ENCODE data around the gene ITGB2. TPM values are rescaled to one million over a fixed set of nuclear protein-coding genes. Genes with fewer than 3 reads are reported as not detected.

Gene ITGB2
- total RNA-seq, 1 experiment from 2014 or later, result 6.0 TPM

- no peak overlapping the region for H3K4me3 ChIP-seq
- ChIA-PET CTCF (interaction anchor here (0.6 to 1.3 kb wide), 11 partner anchors 20 to 1425 kb away, joined by 3 to 20 read pairs (median 4); no protein-coding TSS in a partner anchor), POLR2A (ENCODE audit: unreplicated experiment) (no interaction called here)
- no peaks in the 10 kb centered on the region for H3K9me2 ChIP-seq (ENCODE audit: insufficient read depth)
- H3K27ac ChIP-seq, result no peak overlapping the region
- DNase-seq, result no peak
- no TSS peak for BruUV-seq (replicated peaks)
- no peaks in the 10 kb centered on the region for H3K36me3 ChIP-seq (ENCODE audit: low read depth)
- intact Hi-C loops (cut with micrococcal nuclease; ENCODE audit: unreplicated experiment), result no loop called here
- no peak overlapping the region for H2AFZ ChIP-seq
- no peaks in the 10 kb centered on the region for H3K9me3 ChIP-seq (ENCODE audit: insufficient read depth, low read depth)
- H3K27me3 ChIP-seq (ENCODE audit: insufficient read depth, low read depth), result no peaks in the 10 kb centered on the region
- H3K79me2 ChIP-seq (ENCODE audit: low read depth), result peaks cover 15% of the 10 kb centered on the region
- TF ChIP-seq CTCF (conservative IDR thresholded peaks at IDR 0.05), result no peak
- no peak for TF ChIP-seq EZH2 (IDR thresholded peaks at IDR 0.05; ENCODE audit: low read depth)
- H3F3A ChIP-seq (ENCODE audit: insufficient read depth, low read depth), result no peaks in the 10 kb centered on the region
- H4K20me1 ChIP-seq (ENCODE audit: insufficient read depth), result peaks cover 41% of the 10 kb centered on the region
- no peak overlapping the region for H3K4me2 ChIP-seq
- H3K4me1 ChIP-seq (replicated peaks; ENCODE audit: insufficient read depth), result no peaks in the 10 kb centered on the region
Measured at GRCh38 chr21:44950351-44950750, 29.7 kb upstream of the ITGB2 start.

GRCh38 chr21:44949779-44950198 is 29.1 kb upstream of the ITGB2 start:
- intact Hi-C loops (cut with micrococcal nuclease; ENCODE audit: unreplicated experiment), result loop anchor here (1.0 kb wide), 1 partner anchor 179 kb away; no protein-coding TSS in a partner anchor
- H3K9me3 ChIP-seq (ENCODE audit: insufficient read depth, low read depth), result no peaks in the 10 kb centered on the region
- no peaks in the 10 kb centered on the region for H3K36me3 ChIP-seq (ENCODE audit: low read depth)
- DNase-seq, result peak in 1 of 2 experiments; percentile 74
- H3K4me3 ChIP-seq, result no peak overlapping the region
- BruUV-seq (replicated peaks), result no TSS peak
- TF ChIP-seq CTCF (conservative IDR thresholded peaks at IDR 0.05) (peak; percentile 86), EZH2 (IDR thresholded peaks at IDR 0.05; ENCODE audit: low read depth) (no peak)
- H4K20me1 ChIP-seq (ENCODE audit: insufficient read depth), result peaks cover 41% of the 10 kb centered on the region
- H3K4me2 ChIP-seq, result no peak overlapping the region
- H3K79me2 ChIP-seq (ENCODE audit: low read depth), result peaks cover 15% of the 10 kb centered on the region
- ChIA-PET CTCF (interaction anchor here (0.6 to 1.3 kb wide), 9 partner anchors 20 to 1425 kb away, joined by 3 to 20 read pairs (median 4); no protein-coding TSS in a partner anchor), POLR2A (ENCODE audit: unreplicated experiment) (no interaction called here)
- no peaks in the 10 kb centered on the region for H3K27me3 ChIP-seq (ENCODE audit: insufficient read depth, low read depth)
- H3F3A ChIP-seq (ENCODE audit: insufficient read depth, low read depth), result no peaks in the 10 kb centered on the region
- no peaks in the 10 kb centered on the region for H3K4me1 ChIP-seq (replicated peaks; ENCODE audit: insufficient read depth)
- H2AFZ ChIP-seq, result no peak overlapping the region
- H3K9me2 ChIP-seq (ENCODE audit: insufficient read depth), result no peaks in the 10 kb centered on the region
- H3K27ac ChIP-seq, result no peak overlapping the region

GRCh38 chr21:44949161-44949778 is 28.6 kb upstream of the ITGB2 start:
- no peak overlapping the region for H3K4me3 ChIP-seq
- H3K9me2 ChIP-seq (ENCODE audit: insufficient read depth), result no peaks in the 10 kb centered on the region
- H3K36me3 ChIP-seq (ENCODE audit: low read depth), result no peaks in the 10 kb centered on the region
- H3K4me2 ChIP-seq, result no peak overlapping the region
- POLR2A ChIA-PET (ENCODE audit: unreplicated experiment), result no interaction called here
- DNase-seq, result no peak
- CTCF ChIA-PET, result interaction anchor here (1.0 to 1.3 kb wide), 4 partner anchors 153 to 189 kb away, joined by 4 to 20 read pairs (median 8); no protein-coding TSS in a partner anchor
- intact Hi-C loops (cut with micrococcal nuclease; ENCODE audit: unreplicated experiment), result loop anchor here (1.0 kb wide), 1 partner anchor 179 kb away; no protein-coding TSS in a partner anchor
- no TSS peak for BruUV-seq (replicated peaks)
- H3K9me3 ChIP-seq (ENCODE audit: insufficient read depth, low read depth), result no peaks in the 10 kb centered on the region
- H3F3A ChIP-seq (ENCODE audit: insufficient read depth, low read depth), result no peaks in the 10 kb centered on the region
- H3K79me2 ChIP-seq (ENCODE audit: low read depth), result peaks cover 15% of the 10 kb centered on the region
- H3K27ac ChIP-seq, result no peak overlapping the region
- no peaks in the 10 kb centered on the region for H3K27me3 ChIP-seq (ENCODE audit: insufficient read depth, low read depth)
- TF ChIP-seq EZH2 (IDR thresholded peaks at IDR 0.05; ENCODE audit: low read depth), result no peak
- no peak for TF ChIP-seq CTCF (conservative IDR thresholded peaks at IDR 0.05)
- no peak overlapping the region for H2AFZ ChIP-seq
- H4K20me1 ChIP-seq (ENCODE audit: insufficient read depth), result peaks cover 41% of the 10 kb centered on the region
- H3K4me1 ChIP-seq (replicated peaks; ENCODE audit: insufficient read depth), result no peaks in the 10 kb centered on the region
